Panc1 (cell line): ENCODE measurements around the gene PHLPP1. TPM values are rescaled to one million over a fixed set of nuclear protein-coding genes. Genes with fewer than 3 reads are reported as not detected.

Experiments
- ATAC-seq: fragments of 200-7000 bp; cut with Tn5 transposase; 2 replicates; pipeline ENCODE4 v1.9.1; 2020; ENCODE audit warnings: mild to moderate bottlenecking, moderate library complexity
- BruUV-seq: library from RNA; stranded (reverse); fragments of 400-500 nt; replicated peaks from 2 replicates; lab custom pipeline; 2021; lab: Mats Ljungman, UMichigan
- CTCF ChIA-PET: fragments of 300-600 bp; sonication (Branson Sonifier 250); formaldehyde crosslinking; loops from one replicate; lab custom pipeline; 2022; ENCODE audit warnings: antibody characterized with exemption; lab: Charles Lee
- POLR2A ChIA-PET: fragments of 300-600 bp; sonication (Branson Sonifier 250); formaldehyde crosslinking; loops from one replicate; lab custom pipeline; 2022; ENCODE audit warnings: antibody characterized with exemption; lab: Charles Lee
- DNase-seq: peaks from one replicate; pipeline ENCODE4 v3.0.0-alpha.2; 2010; ENCODE audit warnings: low read depth, low spot score
- H3K27ac ChIP-seq: 2 replicates; pipeline ENCODE4 v1.5.1; 2011; ENCODE audit warnings: mild to moderate bottlenecking, low read length, inconsistent platforms
- H3K27me3 ChIP-seq: fragments of 200-500 bp; sonication (Bioruptor generic); 2 replicates; pipeline ENCODE4 v1.6.0; 2014; ENCODE audit warnings: low read length, inconsistent platforms; ENCODE audit not compliant: control insufficient read depth, insufficient read depth
- H3K36me3 ChIP-seq: fragments of 200-500 bp; sonication (Bioruptor generic); 2 replicates; pipeline ENCODE4 v1.5.1; 2014; ENCODE audit warnings: inconsistent platforms, mild to moderate bottlenecking, low read length, moderate library complexity; ENCODE audit not compliant: control insufficient read depth, insufficient read depth
- H3K4me1 ChIP-seq: 2 replicates; pipeline ENCODE4 v1.5.1; 2011; ENCODE audit warnings: inconsistent platforms, mild to moderate bottlenecking, low read length, moderate library complexity; ENCODE audit not compliant: control insufficient read depth, insufficient read depth
- H3K4me3 ChIP-seq, 2 experiments: 2 replicates each; pipeline ENCODE4 v1.5.1; 2011 to 2012; ENCODE audit warnings: low read depth in 2 of 2, low read length in 2 of 2, mild to moderate bottlenecking in 2 of 2, inconsistent platforms in 1 of 2, moderate library complexity in 1 of 2
- H3K9me3 ChIP-seq: fragments of 200-500 bp; sonication (Bioruptor generic); 2 replicates; pipeline ENCODE4 v1.5.1; 2014; ENCODE audit warnings: low read depth, mild to moderate bottlenecking, inconsistent platforms, low read length, moderate library complexity; ENCODE audit not compliant: control insufficient read depth, insufficient read depth
- CTCF ChIP-seq: fragments of 450-650 bp; IDR thresholded peaks from 2 replicates; pipeline ENCODE4 v1.5.1; 2017; ENCODE audit warnings: mild to moderate bottlenecking
- POLR2AphosphoS5 ChIP-seq: IDR thresholded peaks from 2 replicates; pipeline ENCODE4 v1.6.1; 2012; ENCODE audit warnings: mild to moderate bottlenecking, low read depth, low read length, moderate library complexity
- REST ChIP-seq, 2 experiments: IDR thresholded peaks; 2 replicates each; pipeline ENCODE4 v1.6.1; 2011 to 2012; ENCODE audit warnings: low read depth in 2 of 2, control low read depth in 1 of 2, low read length in 1 of 2, mild to moderate bottlenecking in 1 of 2, moderate library complexity in 1 of 2; ENCODE audit not compliant: insufficient read depth in 1 of 2
- SIN3A ChIP-seq: IDR thresholded peaks from 2 replicates; pipeline ENCODE4 v1.6.1; 2012; ENCODE audit warnings: low read depth, mild to moderate bottlenecking, low read length, moderate library complexity, borderline replicate concordance; ENCODE audit not compliant: insufficient read depth
- TCF7L2 ChIP-seq: IDR thresholded peaks from 2 replicates; pipeline ENCODE4 v1.6.1; 2011; ENCODE audit warnings: mild to moderate bottlenecking, low read depth, low read length, inconsistent platforms
- in situ Hi-C: cut with HindIII; loops from 2 replicates; pipeline ENCODE4 v1.10.0; 2016; ENCODE audit warnings: low sequenced_read_pairs, low pct_unique_long_range_greater_than_20kb
- intact Hi-C: fragments of 100-400 bp; cut with micrococcal nuclease; formaldehyde crosslinking; loops from one replicate; pipeline ENCODE4 v1.10.0; 2022; ENCODE audit not compliant: unreplicated experiment
- total RNA-seq: library from RNA; stranded (reverse); gene quantifications from one replicate; pipeline ENCODE4 v1.2.1, GENCODE V29; 2021; ENCODE audit not compliant: unreplicated experiment

Gene PHLPP1
- total RNA-seq, 1 experiment from 2014 or later, result 6.3 TPM

- no peaks in the 10 kb centered on the region for H3K36me3 ChIP-seq
- no peak for ATAC-seq
- no peaks in the 10 kb centered on the region for H3K9me3 ChIP-seq
- in situ Hi-C loops (no loop called here), intact Hi-C loops (no loop called here)
- DNase-seq, result no peak
- CTCF ChIA-PET, result no interaction called here
- no peak for TF ChIP-seq CTCF
- TF ChIP-seq TCF7L2, result no peak
- no peak for TF ChIP-seq POLR2AphosphoS5
- TF ChIP-seq SIN3A, result no peak
- TF ChIP-seq REST (IDR thresholded peaks at IDR 0.05; ENCODE audit: insufficient read depth in 1 of 2, low read depth in 2 of 2, low read length in 1 of 2), result no peak
- POLR2A ChIA-PET, result no interaction called here
- H3K4me1 ChIP-seq, result peaks cover 6% of the 10 kb centered on the region; the same call in 1 of the 2 replicates
- H3K4me3 ChIP-seq, result no peak overlapping the region
- no peak overlapping the region for H3K27ac ChIP-seq
- H3K27me3 ChIP-seq, result no peaks in the 10 kb centered on the region
- no TSS peak for BruUV-seq
Measured at GRCh38 chr18:62811674-62812073, 96.3 kb downstream of the PHLPP1 start.

GRCh38 chr18:62812242-62812641, 96.9 kb downstream of the PHLPP1 start:
- H3K27ac ChIP-seq, result no peak overlapping the region
- POLR2A ChIA-PET, result no interaction called here
- H3K9me3 ChIP-seq, result no peaks in the 10 kb centered on the region
- DNase-seq (no peak), ATAC-seq (no peak)
- CTCF ChIA-PET, result no interaction called here
- in situ Hi-C loops (no loop called here), intact Hi-C loops (no loop called here)
- no peak for TF ChIP-seq REST (IDR thresholded peaks at IDR 0.05; ENCODE audit: insufficient read depth in 1 of 2, low read depth in 2 of 2, low read length in 1 of 2)
- no peaks in the 10 kb centered on the region for H3K27me3 ChIP-seq
- H3K4me3 ChIP-seq, result no peak overlapping the region
- no TSS peak for BruUV-seq
- peaks cover 6% of the 10 kb centered on the region; the same call in 1 of the 2 replicates for H3K4me1 ChIP-seq
- H3K36me3 ChIP-seq, result no peaks in the 10 kb centered on the region
